Measurements from ENCODE around the gene FAM240A. TPM values are rescaled to one million over a fixed set of nuclear protein-coding genes. Genes with fewer than 3 reads are reported as not detected.

Gene FAM240A
- total RNA-seq, 4 donors from 2014 or later: 0.22 TPM; not detected in 3

DNA sequence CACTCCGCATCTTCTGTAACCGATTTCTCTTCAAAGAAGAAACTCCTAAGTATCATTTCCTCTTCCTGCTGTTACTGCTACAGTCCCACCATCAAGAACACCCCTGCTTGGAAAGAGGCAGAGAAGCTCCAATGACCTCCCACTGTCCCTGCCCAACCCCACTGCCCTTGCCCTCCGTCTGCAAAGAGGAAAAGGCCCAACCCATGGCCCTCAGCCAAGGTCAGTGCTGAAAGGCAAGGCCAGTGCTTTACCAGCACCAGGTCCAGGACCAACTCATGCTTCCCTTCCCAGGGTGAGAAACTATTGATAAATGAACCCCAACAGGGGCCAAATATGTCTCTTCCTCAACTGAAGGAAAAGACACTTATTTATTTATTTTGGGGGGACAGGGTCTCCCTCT lies 22.5 kb downstream of the FAM240A start:
- no peak for DNase-seq (ENCODE audit: low spot score in 2 of 2)
- Histone ChIP-seq H3K4me3 (no peak overlapping the region), H3K36me3 (no peaks in the 10 kb centered on the region), H3K27ac (no peak overlapping the region), H3K27me3 (no peaks in the 10 kb centered on the region), H3K9me3 (peaks cover 0 to 10% (median 0%) of the 10 kb centered on the region in 4 donors), H3K4me1 (peaks cover 0 to 14% (median 5%) of the 10 kb centered on the region in 4 donors)
- 69 to 73% methylated on average over 3 of the region's 3 CpGs for WGBS, 2 donors
- TF ChIP-seq, protein P1, sequence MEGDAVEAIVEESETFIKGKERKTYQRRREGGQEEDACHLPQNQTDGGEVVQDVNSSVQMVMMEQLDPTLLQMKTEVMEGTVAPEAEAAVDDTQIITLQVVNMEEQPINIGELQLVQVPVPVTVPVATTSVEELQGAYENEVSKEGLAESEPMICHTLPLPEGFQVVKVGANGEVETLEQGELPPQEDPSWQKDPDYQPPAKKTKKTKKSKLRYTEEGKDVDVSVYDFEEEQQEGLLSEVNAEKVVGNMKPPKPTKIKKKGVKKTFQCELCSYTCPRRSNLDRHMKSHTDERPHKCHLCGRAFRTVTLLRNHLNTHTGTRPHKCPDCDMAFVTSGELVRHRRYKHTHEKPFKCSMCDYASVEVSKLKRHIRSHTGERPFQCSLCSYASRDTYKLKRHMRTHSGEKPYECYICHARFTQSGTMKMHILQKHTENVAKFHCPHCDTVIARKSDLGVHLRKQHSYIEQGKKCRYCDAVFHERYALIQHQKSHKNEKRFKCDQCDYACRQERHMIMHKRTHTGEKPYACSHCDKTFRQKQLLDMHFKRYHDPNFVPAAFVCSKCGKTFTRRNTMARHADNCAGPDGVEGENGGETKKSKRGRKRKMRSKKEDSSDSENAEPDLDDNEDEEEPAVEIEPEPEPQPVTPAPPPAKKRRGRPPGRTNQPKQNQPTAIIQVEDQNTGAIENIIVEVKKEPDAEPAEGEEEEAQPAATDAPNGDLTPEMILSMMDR (IDR thresholded peaks at IDR 0.05): no peak
- TF ChIP-seq POLR2A (IDR thresholded peaks at IDR 0.05) (no peak), EP300 (IDR thresholded peaks at IDR 0.05) (no peak)

DNA sequence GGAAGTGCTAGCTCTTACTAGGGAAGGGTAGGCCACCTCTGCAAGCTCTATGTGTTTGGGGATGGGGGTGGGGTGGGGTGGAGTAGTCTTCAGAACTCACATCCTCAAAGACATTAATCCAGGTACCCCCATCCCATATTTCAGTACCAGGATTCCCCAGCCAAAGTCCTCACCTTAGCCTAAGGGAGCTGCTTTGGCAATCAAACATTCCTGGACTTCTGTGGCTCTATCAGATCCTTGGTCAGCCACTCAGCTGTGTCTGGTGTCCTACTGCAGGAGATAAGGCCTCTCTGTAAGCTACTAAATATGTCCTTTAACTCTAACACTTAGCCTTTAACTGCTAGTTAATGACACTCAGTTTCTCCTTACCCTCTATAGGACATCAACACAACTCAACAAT lies 26.9 kb downstream of the FAM240A start:
- Histone ChIP-seq H3K27ac (no peak overlapping the region), H3K9me3 (peaks cover 0 to 27% (median 0%) of the 10 kb centered on the region in 4 donors), H3K4me1 (no peaks in the 10 kb centered on the region), H3K27me3 (no peaks in the 10 kb centered on the region), H3K36me3 (no peaks in the 10 kb centered on the region), H3K4me3 (no peak overlapping the region)
- TF ChIP-seq EP300 (IDR thresholded peaks at IDR 0.05) (no peak), POLR2A (IDR thresholded peaks at IDR 0.05) (no peak)
- TF ChIP-seq, protein P1 (IDR thresholded peaks at IDR 0.05): no peak
- no peak for DNase-seq (ENCODE audit: low spot score in 2 of 2)

DNA sequence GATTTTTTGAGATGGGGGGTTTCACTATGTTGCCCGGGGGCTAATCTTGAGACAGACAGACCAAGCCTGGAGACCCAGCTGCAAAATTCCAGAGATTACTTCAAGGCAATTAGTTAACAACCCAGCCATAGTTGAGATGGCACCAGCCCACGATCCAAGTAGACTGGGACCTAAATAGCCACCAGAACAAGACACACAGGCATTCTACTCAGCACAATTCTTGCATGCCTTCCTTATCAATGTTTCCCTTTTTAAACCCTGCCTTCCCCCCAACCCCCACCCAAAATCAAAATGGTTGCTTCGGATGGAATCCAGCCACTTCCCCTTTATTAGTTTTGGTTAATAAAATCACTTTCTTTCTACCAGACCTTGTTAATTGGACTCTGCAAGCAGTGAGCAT lies 28.6 kb downstream of the FAM240A start:
- 69 to 78% methylated on average over 3 of the region's 3 CpGs for WGBS, 2 donors
- no peaks in the 10 kb centered on the region for H3K4me1 ChIP-seq
- TF ChIP-seq EP300 (IDR thresholded peaks at IDR 0.05) (no peak), POLR2A (IDR thresholded peaks at IDR 0.05) (no peak)
- TF ChIP-seq, protein P1 (IDR thresholded peaks at IDR 0.05): no peak

DNA sequence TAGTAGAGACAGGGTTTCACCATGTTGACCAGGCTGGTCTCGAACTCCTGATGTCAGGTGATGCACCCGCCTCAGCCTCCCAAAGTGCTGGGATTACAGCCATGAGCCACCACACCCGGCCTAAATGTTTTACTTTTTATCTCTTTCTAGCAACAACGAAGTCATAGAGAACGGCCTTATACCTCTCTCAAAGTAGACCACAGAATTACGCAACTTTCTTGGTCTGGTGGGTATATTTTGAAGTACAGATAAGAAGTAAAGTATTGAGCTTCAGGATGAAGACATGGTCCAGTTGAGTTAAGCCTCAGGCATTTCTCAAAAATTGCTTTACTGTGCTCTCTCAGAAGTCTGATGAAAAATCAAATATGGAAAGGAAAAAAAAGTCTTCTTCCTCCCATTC lies 30.6 kb downstream of the FAM240A start:
- no peak for DNase-seq (ENCODE audit: low spot score in 2 of 2)
- TF ChIP-seq, protein P1 (IDR thresholded peaks at IDR 0.05): no peak
- TF ChIP-seq EP300 (IDR thresholded peaks at IDR 0.05) (no peak), POLR2A (IDR thresholded peaks at IDR 0.05) (no peak)
- H3K9me3 ChIP-seq: peaks cover 0 to 27% (median 0%) of the 10 kb centered on the region in 4 donors
- no peak overlapping the region for H3K4me3 ChIP-seq
- no peaks in the 10 kb centered on the region for H3K27me3 ChIP-seq
- WGBS, 2 donors: 88 to 94% methylated on average over 6 of the region's 6 CpGs
- H3K4me1 ChIP-seq: no peaks in the 10 kb centered on the region
- no peaks in the 10 kb centered on the region for H3K36me3 ChIP-seq
- H3K27ac ChIP-seq: no peak overlapping the region

More for the DNA sequence above, 28.6 kb downstream of the FAM240A start:
- H3K36me3 ChIP-seq: no peaks in the 10 kb centered on the region
- no peaks in the 10 kb centered on the region for H3K27me3 ChIP-seq
- H3K4me3 ChIP-seq: no peak overlapping the region
- DNase-seq (ENCODE audit: low spot score in 2 of 2): no peak
- no peak overlapping the region for H3K27ac ChIP-seq
- peaks cover 0 to 27% (median 0%) of the 10 kb centered on the region in 4 donors for H3K9me3 ChIP-seq

DNA sequence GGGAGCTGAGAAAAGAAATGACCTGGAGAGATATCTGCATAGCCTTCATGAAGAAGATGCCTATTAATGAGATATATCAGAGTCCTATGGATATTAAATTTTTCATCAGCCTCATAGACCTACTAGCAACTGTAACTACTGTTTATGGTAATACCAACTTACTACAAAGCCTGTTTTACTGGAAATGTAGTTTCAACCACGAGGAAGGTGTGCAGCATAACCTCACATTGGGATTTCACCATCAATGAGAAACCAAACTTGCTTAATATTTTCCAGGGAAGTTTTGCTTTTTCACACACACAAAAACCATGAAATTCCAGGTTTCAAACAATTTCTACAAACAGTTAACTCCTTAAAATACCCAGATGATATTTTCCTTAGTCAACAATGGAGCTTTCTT lies 31.4 kb downstream of the FAM240A start:
- TF ChIP-seq, protein P1 (IDR thresholded peaks at IDR 0.05): no peak
- no peak for TF ChIP-seq EP300 (IDR thresholded peaks at IDR 0.05)
- TF ChIP-seq POLR2A (IDR thresholded peaks at IDR 0.05): no peak
- DNase-seq (ENCODE audit: low spot score in 2 of 2): no peak
- H3K36me3 ChIP-seq: no peaks in the 10 kb centered on the region
- no peak overlapping the region for H3K27ac ChIP-seq
- H3K4me1 ChIP-seq: no peaks in the 10 kb centered on the region
- WGBS, 2 donors: 85% methylated on average over 1 of the region's 1 CpG
- no peak overlapping the region for H3K4me3 ChIP-seq
- no peaks in the 10 kb centered on the region for H3K27me3 ChIP-seq
- H3K9me3 ChIP-seq: peaks cover 0 to 27% (median 0%) of the 10 kb centered on the region in 4 donors

All from tibial nerve (tissue), 4 donors.